ENCODE measurements around the gene THSD7B. TPM values are rescaled to one million over a fixed set of nuclear protein-coding genes. Genes with fewer than 3 reads are reported as not detected.
A peak's percentile ranks its signal among the peaks of the same experiment; 100 is the strongest.

Gene THSD7B
- total and polyA plus RNA-seq, 2 of the 8 experiments (the other 6 are each of a cell fraction or from before 2014, with no cell fraction given) = 0.60 to 2.9 TPM

DNA sequence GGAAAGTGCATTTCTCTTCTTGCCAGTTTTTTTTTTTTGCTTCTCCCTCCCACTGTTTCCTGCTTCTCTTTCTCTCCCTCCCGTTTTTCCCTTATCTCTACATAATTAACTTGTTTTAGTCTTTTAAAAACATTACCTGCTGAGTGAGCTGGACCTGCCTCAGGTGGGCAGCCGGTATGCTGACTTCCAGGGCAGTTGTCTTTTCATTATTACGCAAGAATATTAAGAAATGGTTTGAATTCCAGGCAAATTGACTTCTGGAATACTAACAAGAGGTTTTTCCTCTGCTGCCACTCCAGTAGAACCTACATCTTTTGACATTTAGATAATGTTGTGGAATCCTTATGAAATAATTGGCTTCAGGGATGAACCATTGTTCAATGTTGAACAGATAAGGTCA lies 161.8 kb downstream of the THSD7B start:
- POLR2A ChIA-PET (ENCODE audit: partially characterized antibody) = no interaction called here
- CTCF ChIA-PET (ENCODE audit: partially characterized antibody) = interaction anchor here (0.6 kb wide), 1 partner anchor 214 kb away, joined by 3 read pairs; no protein-coding TSS in a partner anchor

More for the DNA sequence above, 161.8 kb downstream of the THSD7B start:
- H3K9ac ChIP-seq (replicated peaks in 1 of 4; ENCODE audit: extremely low read depth in 1 of 4, low read depth in 3 of 4, low read length in 3 of 4) = no peak overlapping the region
- no peak overlapping the region for H2AFZ ChIP-seq (ENCODE audit: low read length)
- H4K20me1 ChIP-seq (replicated peaks in 1 of 2; ENCODE audit: control insufficient read depth in 1 of 2, insufficient read depth in 2 of 2, low read length in 2 of 2) = no peaks in the 10 kb centered on the region
- no peak overlapping the region for H3K18ac ChIP-seq (ENCODE audit: extremely low read depth, low read length)
- H3K23ac ChIP-seq (ENCODE audit: insufficient read length) = no peak overlapping the region
- no peak overlapping the region for H4K5ac ChIP-seq (ENCODE audit: insufficient read length, low read depth, low read length)
- no peak overlapping the region for H2AK5ac ChIP-seq (ENCODE audit: low read depth, low read length)
- no peaks in the 10 kb centered on the region for H3K9me3 ChIP-seq (ENCODE audit: insufficient read depth in 2 of 2, low read depth in 1 of 2, low read length in 1 of 2)
- H2BK20ac ChIP-seq (ENCODE audit: low read length) = no peak overlapping the region
- H3K4me1 ChIP-seq (replicated peaks in 1 of 4; ENCODE audit: control insufficient read depth in 3 of 4, insufficient read depth in 4 of 4, low read length in 3 of 4) = no peaks in the 10 kb centered on the region; a peak in 1 of 7 replicates
- no peaks in the 10 kb centered on the region for H3K79me2 ChIP-seq (ENCODE audit: control insufficient read depth in 1 of 2, insufficient read depth in 2 of 2, low read length in 2 of 2)
- no peak overlapping the region for H3K56ac ChIP-seq (replicated peaks; ENCODE audit: insufficient read length, low read depth, low read length)
- H3K4me2 ChIP-seq (ENCODE audit: insufficient read depth in 1 of 2, low read depth in 2 of 2, low read length in 2 of 2) = no peak overlapping the region
- H4K8ac ChIP-seq (ENCODE audit: extremely low read depth, insufficient read depth, low read length) = no peak overlapping the region
- H3K79me1 ChIP-seq (ENCODE audit: low read depth, low read length) = no peaks in the 10 kb centered on the region
- H2BK15ac ChIP-seq (ENCODE audit: low read length) = no peak overlapping the region
- H3K27me3 ChIP-seq (replicated peaks in 1 of 4; ENCODE audit: control insufficient read depth in 3 of 4, extremely low read depth in 1 of 4, insufficient read depth in 3 of 4, low read length in 3 of 4) = no peaks in the 10 kb centered on the region
- no peak for DNase-seq (ENCODE audit: low read depth in 1 of 2, low spot score in 2 of 2)
- H2BK12ac ChIP-seq (ENCODE audit: low read depth, low read length) = no peak overlapping the region
- no peak for FAIRE-seq
- no peak overlapping the region for H3K27ac ChIP-seq (ENCODE audit: low read depth, low read length)
- H2BK5ac ChIP-seq (ENCODE audit: low read depth, low read length) = no peak overlapping the region
- H3K4me3 ChIP-seq (ENCODE audit: extremely low read depth in 1 of 4, insufficient read depth in 2 of 4, low read depth in 3 of 4, low read length in 4 of 4) = no peak overlapping the region
- H3K36me3 ChIP-seq (ENCODE audit: control insufficient read depth in 2 of 4, insufficient read depth in 4 of 4, low read length in 3 of 4) = no peaks in the 10 kb centered on the region
- H3K14ac ChIP-seq (ENCODE audit: insufficient read length) = no peak overlapping the region
- 59% methylated on average over 3 of the region's 3 CpGs; no CpG with 5 or more reads in 1 of the 2 experiments for WGBS, 2 experiments (ENCODE audit: extremely low coverage in 1 of 2, insufficient coverage in 1 of 2, insufficient read length in 1 of 2, insufficient replicate concordance in 2 of 2, low coverage in 1 of 2, low lambda C conversion rate in 2 of 2, missing lambda C conversion rate in 1 of 2)
- no peak overlapping the region for H3K4ac ChIP-seq (replicated peaks; ENCODE audit: insufficient read length, low read depth, low read length)
- H2BK120ac ChIP-seq (replicated peaks; ENCODE audit: low read depth, low read length) = no peak overlapping the region
- no peaks in the 10 kb centered on the region for H3K23me2 ChIP-seq (ENCODE audit: low read depth, low read length)
- no peak overlapping the region for H4K91ac ChIP-seq (replicated peaks; ENCODE audit: insufficient read length, low read length)
- no peak for TF ChIP-seq SP2 (IDR thresholded peaks at IDR 0.05; ENCODE audit: low read length)
- TF ChIP-seq CEBPB (IDR thresholded peaks at IDR 0.05; ENCODE audit: low read depth, low read length) = peak; percentile 79
